NCI-H1930 (cell line): ENCODE measurements around the gene CST6.

Experiments used
- DNase-seq, 2 experiments: peaks; one replicate each; lab custom pipeline; 2025; lab: John Stamatoyannopoulos, UW

The CST6 gene

GRCh38 chr11:66011785-66012303, at the start of gene CST6:
CST6 (plus strand) TSS chr11:66012008; CDS start chr11:66012045, 37 bp downstream.
- DNase-seq = no peak

DNA sequence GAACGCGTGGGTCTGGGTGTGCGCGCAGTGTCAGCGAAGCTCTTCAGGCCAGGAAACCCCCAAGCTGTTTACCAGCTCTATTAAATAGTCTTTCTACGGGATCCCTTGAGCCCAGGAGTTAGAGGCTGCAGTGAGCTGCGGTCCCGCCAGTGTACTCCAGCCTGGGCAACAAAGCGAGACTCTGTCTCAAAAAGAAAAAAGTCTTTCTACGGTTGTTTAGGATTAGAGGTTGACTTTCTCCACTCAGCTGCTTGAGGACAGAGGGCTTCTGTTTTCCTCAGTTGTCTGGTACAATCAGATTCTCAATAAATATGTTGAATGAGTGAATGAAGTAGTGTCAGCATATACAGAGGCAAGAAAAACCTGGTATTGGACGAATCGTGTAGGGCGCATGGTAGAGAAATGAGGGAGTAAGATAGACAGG, 49.7 kb upstream of the CST6 start:
- no peak for DNase-seq

- no peak for DNase-seq
Observed at GRCh38 chr11:65964906-65965305, 46.9 kb upstream of the CST6 start.

GRCh38 chr11:65965986-65966762, 45.6 kb upstream of the CST6 start:
- no peak for DNase-seq

DNA sequence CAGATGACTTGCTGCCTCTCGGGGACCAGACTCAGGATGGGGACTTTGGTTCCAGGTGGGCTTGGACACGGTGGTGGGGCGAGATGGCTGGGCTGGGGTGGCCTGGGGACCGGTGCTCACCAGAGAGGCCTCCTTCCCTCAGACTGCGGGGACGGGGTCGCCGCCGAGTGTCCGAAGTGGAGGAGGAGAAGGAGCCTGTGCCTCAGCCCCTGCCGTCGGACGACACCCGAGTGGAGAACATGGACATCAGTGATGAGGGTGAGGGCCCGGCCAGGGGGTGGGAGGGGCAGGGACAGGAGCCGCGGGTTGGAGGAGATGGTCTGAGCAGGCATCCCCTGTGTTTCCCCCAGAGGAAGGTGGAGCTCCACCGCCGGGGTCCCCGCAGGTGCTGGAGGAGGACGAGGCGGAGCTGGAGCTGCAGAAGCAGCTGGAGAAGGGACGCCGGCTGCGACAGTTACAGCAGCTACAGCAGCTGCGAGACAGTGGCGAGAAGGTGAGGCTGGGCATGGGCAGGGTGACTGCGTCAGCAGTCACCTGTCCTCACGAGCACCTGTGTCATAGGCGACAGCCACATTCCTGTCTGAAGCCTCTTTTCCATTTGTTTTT, 44.4 kb upstream of the CST6 start:
- DNase-seq = no peak

- DNase-seq = no peak
Observed at GRCh38 chr11:65968600-65969482, 43.0 kb upstream of the CST6 start.

DNA sequence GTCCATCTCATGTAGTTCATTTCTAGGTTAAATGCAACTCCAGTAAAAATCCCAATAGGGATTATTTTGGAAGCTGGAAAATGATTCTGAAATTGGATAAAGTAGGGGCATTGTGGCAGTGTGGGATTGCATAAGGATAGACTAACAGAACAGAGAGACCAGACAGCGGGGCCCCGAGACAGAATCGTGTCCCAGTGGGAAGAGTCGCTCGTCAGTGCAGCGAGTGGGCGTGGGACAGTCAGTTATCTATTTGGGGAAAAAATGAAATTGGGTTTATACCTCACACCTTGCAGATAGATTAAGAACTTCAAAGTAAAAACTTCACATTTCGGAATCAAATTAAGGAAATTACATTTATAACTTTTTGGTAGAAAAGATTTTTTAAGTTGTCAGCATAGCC, 39.7 kb upstream of the CST6 start:
- DNase-seq = no peak

DNA sequence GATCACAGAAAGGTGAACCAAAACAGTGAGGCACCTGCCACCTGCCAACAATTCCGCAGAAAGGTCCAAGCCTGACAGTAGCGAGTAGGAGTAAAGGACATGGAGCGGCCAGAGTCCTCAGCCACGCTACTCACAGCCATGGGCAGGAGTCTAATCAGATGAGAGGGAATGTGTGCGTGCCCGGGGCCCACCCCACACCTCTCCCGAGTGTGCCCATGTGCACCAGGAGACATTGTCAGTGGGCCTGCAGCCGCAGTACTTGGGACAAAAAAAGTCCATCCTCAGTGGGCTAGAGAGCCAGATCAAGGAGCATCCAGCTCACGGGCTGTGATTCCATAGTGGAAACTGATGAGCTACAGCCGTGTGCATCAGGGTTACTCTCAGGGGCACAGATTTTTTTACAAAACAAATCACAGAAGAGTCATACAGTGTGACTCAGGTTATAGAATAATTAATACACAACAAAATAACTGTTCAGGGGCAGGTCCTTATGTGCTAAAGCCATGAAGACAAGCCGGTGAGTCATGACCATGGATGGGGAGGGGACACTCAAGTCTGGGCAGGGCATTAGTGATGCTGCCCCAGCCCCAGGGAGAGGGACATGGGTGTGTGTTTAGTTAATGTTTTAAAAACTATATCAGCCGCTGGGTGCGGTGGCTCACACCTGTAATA, 38.2 kb upstream of the CST6 start:
- no peak for DNase-seq

GRCh38 chr11:65975771-65976170, 36.0 kb upstream of the CST6 start:
- DNase-seq = no peak

GRCh38 chr11:65976216-65977176, 35.3 kb upstream of the CST6 start:
- no peak for DNase-seq

GRCh38 chr11:65977621-65978390, 34.0 kb upstream of the CST6 start:
- DNase-seq = no peak

GRCh38 chr11:65978391-65979238, 33.2 kb upstream of the CST6 start:
- no peak for DNase-seq

DNA sequence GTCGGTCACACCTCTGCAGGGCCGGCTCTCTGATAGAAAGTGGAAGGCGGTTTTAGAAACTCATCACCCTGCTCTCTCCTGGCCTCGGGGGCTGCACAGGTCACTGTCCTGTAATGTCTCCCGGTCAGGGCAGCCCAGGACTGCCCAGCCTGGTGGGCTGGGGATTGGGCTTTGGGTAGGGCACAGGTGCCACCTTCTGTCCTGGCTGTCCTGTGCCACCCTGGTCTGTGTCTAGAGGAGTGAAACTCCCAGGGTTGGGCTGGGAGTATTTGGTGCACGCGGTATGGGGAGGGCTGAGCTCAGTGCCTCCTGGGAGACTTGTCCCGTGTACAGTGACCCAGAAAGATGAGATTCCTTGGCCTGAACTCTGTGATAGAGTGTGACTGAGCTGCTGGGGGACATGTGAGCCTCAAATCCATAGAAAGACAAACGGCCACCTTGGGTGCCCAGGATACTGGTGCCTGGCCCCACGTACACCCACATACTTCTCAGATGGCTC, 32.5 kb upstream of the CST6 start:
- DNase-seq = no peak

- DNase-seq = no peak
Observed at GRCh38 chr11:65981101-65981740, 30.6 kb upstream of the CST6 start.

DNA sequence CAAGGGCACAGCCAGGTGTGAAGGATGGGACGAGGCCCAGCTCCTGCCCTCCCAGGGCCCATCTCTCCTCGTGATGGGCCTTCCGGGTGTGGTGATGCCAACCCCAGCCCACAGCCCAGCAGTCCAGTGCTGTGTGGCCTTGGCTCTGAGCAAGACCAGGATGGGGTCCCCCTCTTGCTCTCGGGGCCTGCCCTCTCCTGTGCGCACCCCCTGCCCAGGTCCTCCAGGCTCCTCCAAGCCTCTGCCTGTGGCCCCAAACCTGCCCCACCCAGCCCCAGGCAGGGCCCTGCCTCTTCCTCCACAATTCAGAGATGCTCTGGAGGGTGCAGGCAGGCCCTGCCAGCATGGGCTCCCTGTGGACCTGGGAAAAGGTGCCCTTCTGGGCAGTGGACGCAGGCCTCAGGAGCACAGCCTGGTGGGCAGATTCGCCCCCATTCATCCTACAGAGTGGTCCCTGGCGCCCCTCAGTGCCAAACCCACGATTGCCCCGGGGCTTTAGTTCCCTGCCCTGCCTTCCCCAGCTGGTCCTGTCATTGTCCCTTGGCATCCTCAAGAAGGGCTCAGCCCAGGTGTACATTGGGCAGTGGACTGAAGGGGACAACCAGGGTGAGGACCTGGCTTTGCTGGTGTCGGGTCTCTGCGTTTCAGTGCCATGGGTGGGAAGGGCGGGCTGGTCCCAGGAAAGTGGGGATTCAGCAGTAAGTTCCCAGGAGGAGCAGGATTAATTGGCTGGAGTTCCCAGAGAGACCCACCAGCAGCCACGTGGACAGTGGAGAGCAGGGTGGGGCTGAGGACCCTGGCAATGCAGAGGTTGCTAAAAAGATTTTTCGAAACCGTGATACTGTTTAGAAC, 29.6 kb upstream of the CST6 start:
- DNase-seq = no peak

DNA sequence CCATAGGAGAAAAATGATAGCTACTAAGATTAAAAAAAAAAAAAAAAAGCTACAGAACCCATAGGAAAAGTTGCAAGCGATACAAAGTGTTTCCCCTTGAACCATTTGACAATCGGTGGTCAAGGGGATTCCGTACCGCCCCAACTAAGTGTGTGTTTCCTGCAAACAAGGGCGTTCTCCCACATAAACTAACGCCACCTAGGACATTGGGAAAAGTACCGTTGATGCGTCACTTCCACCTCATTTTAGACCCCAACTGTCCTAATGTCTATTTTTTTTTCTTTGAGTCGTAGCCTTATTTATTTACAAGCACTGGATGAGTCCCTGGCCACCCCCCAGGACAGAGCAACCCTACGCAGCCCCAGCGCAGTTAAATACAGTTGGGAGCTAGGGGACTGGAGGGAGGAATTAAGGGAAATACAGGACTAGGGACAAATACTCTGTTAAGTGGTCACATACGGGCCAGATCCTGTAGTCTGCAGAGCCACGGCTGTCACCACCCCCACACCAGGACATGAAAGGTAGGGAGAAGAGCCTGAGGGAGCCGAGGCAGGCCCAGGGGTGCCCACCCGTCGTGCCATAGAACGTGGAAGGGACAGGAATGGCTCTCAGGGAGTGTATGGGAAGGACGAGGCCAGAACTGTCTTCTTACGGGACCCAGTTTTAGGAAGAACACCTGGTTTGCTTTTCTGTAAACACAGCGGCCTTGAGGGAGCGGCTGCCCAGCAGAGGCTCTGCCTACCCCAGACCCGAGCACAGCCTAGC, 28.8 kb upstream of the CST6 start:
- DNase-seq = no peak

DNA sequence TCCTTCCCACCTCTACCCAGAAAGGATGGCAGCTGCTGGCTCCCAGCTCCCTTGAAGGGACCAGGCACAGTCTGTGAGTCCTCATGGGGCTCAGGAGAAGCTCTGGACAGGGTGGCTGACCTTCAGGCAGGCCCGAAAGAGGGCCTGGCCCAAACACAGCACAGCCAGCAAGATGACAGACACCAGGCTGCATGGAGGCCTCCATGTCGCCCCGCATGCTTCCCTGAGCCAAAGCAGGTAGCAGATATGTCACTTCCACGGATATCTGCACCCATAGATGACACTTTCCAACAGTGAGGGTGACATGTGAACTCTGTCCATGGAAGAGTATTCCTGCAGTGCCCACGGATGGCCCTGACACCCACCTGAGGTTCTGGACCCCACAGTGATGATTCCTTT, 28.2 kb upstream of the CST6 start:
- no peak for DNase-seq
